Activated CD8-positive, alpha-beta T cell treated with anti-CD3 and anti-CD28 coated beads for 36 hours (primary cell): ENCODE results near the gene TNNT2. TPM values are rescaled to one million over a fixed set of nuclear protein-coding genes. Genes with fewer than 3 reads are reported as not detected.

Experiments
- ATAC-seq: fragments of 200-7000 bp; cut with Tn5 transposase; one replicate; pipeline ENCODE4 v1.10.0; 2021; ENCODE audit warnings: mild to moderate bottlenecking, moderate library complexity
- CTCF ChIA-PET: fragments of 350-600 bp; sonication (Branson Sonifier 250); formaldehyde crosslinking; loops from one replicate; lab custom pipeline; 2021; ENCODE audit warnings: antibody characterized with exemption; lab: Charles Lee
- POLR2A ChIA-PET: fragments of 350-600 bp; sonication (Branson Sonifier 250); formaldehyde crosslinking; loops from one replicate; lab custom pipeline; 2021; ENCODE audit warnings: antibody characterized with exemption; lab: Charles Lee
- DNase-seq: peaks from one replicate; pipeline ENCODE4 v3.0.0-alpha.2; 2020
- H3K27ac Mint-ChIP-seq: one replicate; pipeline ENCODE4 v1.8.0; 2021; ENCODE audit warnings: mild to moderate bottlenecking, mixed read lengths
- H3K27me3 Mint-ChIP-seq: one replicate; pipeline ENCODE4 v1.8.0; 2021; ENCODE audit warnings: mixed read lengths
- H3K36me3 Mint-ChIP-seq: one replicate; pipeline ENCODE4 v1.8.0; 2021; ENCODE audit warnings: low read depth, mixed read lengths
- H3K4me1 Mint-ChIP-seq: one replicate; pipeline ENCODE4 v1.8.0; 2021; ENCODE audit warnings: low read depth, mixed read lengths
- H3K4me3 Mint-ChIP-seq: one replicate; pipeline ENCODE4 v1.8.0; 2021; ENCODE audit warnings: mild to moderate bottlenecking, moderate library complexity, mixed read lengths
- H3K9me3 Mint-ChIP-seq: one replicate; pipeline ENCODE4 v1.8.0; 2021; ENCODE audit warnings: mixed read lengths
- CTCF ChIP-seq: fragments of 200-600 bp; IDR thresholded peaks from one replicate; pipeline ENCODE4 v1.8.0; 2022; ENCODE audit warnings: antibody characterized with exemption, mild to moderate bottlenecking
- intact Hi-C: fragments of 100-400 bp; cut with micrococcal nuclease; formaldehyde crosslinking; loops from one replicate; pipeline ENCODE4 v1.10.0; 2022
- total RNA-seq, 2 experiments: library from RNA; stranded (reverse); gene quantifications; one replicate each; pipeline ENCODE4 v1.2.3, GENCODE V29; 2021

Gene TNNT2
- total RNA-seq, 2 experiments from 2014 or later: not detected

DNA sequence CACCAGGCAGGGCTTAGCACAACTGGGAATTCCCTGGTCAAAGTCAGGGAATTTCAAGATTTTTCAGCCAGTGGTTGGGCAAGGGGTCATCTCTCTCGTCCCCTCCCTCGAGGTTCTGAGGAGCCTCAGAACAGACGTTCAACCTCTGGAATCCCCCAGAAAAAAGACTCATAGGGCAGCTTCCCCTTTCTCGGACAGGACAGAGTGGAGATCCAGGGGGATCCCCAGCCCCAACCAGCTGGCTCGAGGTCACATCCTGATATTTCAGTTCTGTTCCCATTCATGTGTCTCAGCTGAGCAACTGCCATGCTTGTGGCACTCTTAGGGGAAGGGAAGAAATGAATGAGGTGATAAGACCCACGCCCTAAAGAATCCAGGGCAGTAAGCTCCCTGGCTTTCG is 26.6 kb upstream of the TNNT2 start:
- no peak overlapping the region for H3K4me3 Mint-ChIP-seq
- no peak for ATAC-seq
- H3K27ac Mint-ChIP-seq: no peak overlapping the region
- H3K4me1 Mint-ChIP-seq: no peaks in the 10 kb centered on the region
- no peak for DNase-seq
- intact Hi-C loops: no loop called here
- H3K9me3 Mint-ChIP-seq: no peaks in the 10 kb centered on the region
- no peak for TF ChIP-seq CTCF
- ChIA-PET CTCF (interaction anchor here (0.8 to 3.6 kb wide), 3 partner anchors 18 to 45 kb away, joined by 3 to 20 read pairs (median 3); no protein-coding TSS in a partner anchor), POLR2A (no interaction called here)
- peaks cover 13% of the 10 kb centered on the region for H3K27me3 Mint-ChIP-seq
- no peaks in the 10 kb centered on the region for H3K36me3 Mint-ChIP-seq

DNA sequence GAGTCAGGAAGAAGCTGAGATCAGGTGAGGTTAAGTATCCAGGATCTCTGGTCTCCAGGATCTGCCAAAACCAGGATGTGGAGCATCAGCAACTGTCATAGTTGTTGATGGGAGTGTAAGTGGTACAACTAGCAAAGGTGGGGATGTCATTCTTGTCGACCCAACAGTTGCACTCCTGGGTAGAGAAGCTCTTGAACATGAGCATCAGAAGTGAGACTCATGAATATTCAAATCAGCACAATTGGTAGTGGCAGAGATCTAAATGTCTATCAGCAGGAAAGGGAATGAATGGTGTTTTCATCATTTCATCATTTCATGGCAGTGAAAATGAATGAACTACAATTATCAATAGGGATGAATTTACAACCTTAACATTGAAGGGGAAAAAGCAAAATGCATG is 25.9 kb upstream of the TNNT2 start:
- no peak for ATAC-seq
- Mint-ChIP-seq H3K27ac (no peak overlapping the region), H3K4me3 (no peak overlapping the region), H3K4me1 (no peaks in the 10 kb centered on the region), H3K36me3 (no peaks in the 10 kb centered on the region), H3K27me3 (peaks cover 19% of the 10 kb centered on the region), H3K9me3 (no peaks in the 10 kb centered on the region)
- intact Hi-C loops: no loop called here
- ChIA-PET CTCF (interaction anchor here (1.5 to 3.6 kb wide), 2 partner anchors 17 to 45 kb away, joined by 3 to 20 read pairs; no protein-coding TSS in a partner anchor), POLR2A (no interaction called here)
- DNase-seq: no peak
- no peak for TF ChIP-seq CTCF

DNA sequence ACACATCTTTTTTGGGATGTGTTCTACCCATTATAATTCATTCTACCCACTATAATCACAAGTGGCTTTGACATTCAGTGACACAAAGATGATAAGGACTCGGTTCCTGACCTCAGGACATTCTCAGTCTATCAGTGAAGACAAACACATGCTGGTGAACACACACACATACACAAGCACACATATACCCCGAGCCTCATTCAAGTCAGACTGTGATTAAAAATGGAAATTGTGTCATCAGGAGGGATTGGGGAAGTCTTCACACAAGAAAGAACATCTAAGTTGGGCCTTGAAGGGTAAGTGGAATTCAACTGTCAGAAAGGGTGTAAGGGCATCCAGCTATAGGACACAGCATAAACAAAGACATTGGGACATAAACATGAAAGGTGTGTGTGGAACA is 24.2 kb upstream of the TNNT2 start:
- no peak overlapping the region for H3K27ac Mint-ChIP-seq
- no peak overlapping the region for H3K4me3 Mint-ChIP-seq
- ATAC-seq (no peak), DNase-seq (no peak)
- H3K9me3 Mint-ChIP-seq: no peaks in the 10 kb centered on the region
- ChIA-PET POLR2A (no interaction called here), CTCF (interaction anchor here (1.1 kb wide), 2 partner anchors 16 to 46 kb away, joined by 3 to 4 read pairs; no protein-coding TSS in a partner anchor)
- no peak for TF ChIP-seq CTCF
- no peaks in the 10 kb centered on the region for H3K4me1 Mint-ChIP-seq
- H3K27me3 Mint-ChIP-seq: peaks cover 27% of the 10 kb centered on the region
- H3K36me3 Mint-ChIP-seq: no peaks in the 10 kb centered on the region
- intact Hi-C loops: no loop called here

DNA sequence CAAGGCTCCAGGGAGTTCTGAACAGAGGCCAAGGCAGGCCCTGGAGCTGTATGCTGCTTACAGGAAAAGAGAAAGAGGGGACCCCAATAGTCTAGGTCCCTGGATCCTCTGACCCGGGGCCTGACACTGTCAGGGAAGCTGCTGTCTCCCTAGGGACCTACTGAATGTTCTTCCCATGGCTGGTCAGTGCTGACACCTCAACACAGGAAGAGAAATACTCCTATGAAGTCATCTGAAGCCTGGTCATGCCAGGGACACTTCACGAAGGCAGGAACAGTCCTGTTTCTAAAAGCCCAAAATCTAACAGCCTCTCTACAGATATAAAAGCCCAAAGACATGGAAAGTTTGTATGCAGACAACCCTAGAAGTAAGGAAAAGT is 23.4 kb upstream of the TNNT2 start:
- CTCF ChIA-PET: interaction anchor here (1.1 kb wide), 2 partner anchors 15 to 47 kb away, joined by 3 to 4 read pairs; no protein-coding TSS in a partner anchor

More for the DNA sequence above, 23.4 kb upstream of the TNNT2 start:
- H3K4me3 Mint-ChIP-seq: no peak overlapping the region
- H3K27me3 Mint-ChIP-seq: peaks cover 27% of the 10 kb centered on the region
- no peaks in the 10 kb centered on the region for H3K4me1 Mint-ChIP-seq
- no peaks in the 10 kb centered on the region for H3K9me3 Mint-ChIP-seq
- TF ChIP-seq CTCF: no peak
- DNase-seq (no peak), ATAC-seq (no peak)
- intact Hi-C loops: no loop called here
- H3K36me3 Mint-ChIP-seq: no peaks in the 10 kb centered on the region
- H3K27ac Mint-ChIP-seq: no peak overlapping the region
- POLR2A ChIA-PET: no interaction called here
